ENCODE measurements around the gene MMRN1. TPM values are rescaled to one million over a fixed set of nuclear protein-coding genes. Genes with fewer than 3 reads are reported as not detected.

Gene MMRN1
- total and polyA plus RNA-seq, 2 of the 8 experiments (the other 6 are each of a cell fraction or from before 2014, with no cell fraction given), result not detected

GRCh38 chr4:89879215-89879614 is 15.4 kb upstream of the MMRN1 start:
- Histone ChIP-seq H2AK5ac (ENCODE audit: low read depth, low read length) (no peak overlapping the region), H4K5ac (ENCODE audit: insufficient read length, low read depth, low read length) (no peak overlapping the region), H2BK15ac (ENCODE audit: low read length) (no peak overlapping the region), H3K18ac (ENCODE audit: extremely low read depth, low read length) (no peak overlapping the region), H3K4me2 (ENCODE audit: insufficient read depth in 1 of 2, low read depth in 2 of 2, low read length in 2 of 2) (no peak overlapping the region), H3K4me3 (ENCODE audit: extremely low read depth in 1 of 4, insufficient read depth in 2 of 4, low read depth in 3 of 4, low read length in 4 of 4) (no peak overlapping the region), H4K20me1 (replicated peaks in 1 of 2; ENCODE audit: control insufficient read depth in 1 of 2, insufficient read depth in 2 of 2, low read length in 2 of 2) (no peaks in the 10 kb centered on the region), H3K14ac (ENCODE audit: insufficient read length) (no peak overlapping the region), H2AFZ (ENCODE audit: low read length) (no peak overlapping the region), H3K9me3 (ENCODE audit: insufficient read depth in 2 of 2, low read depth in 1 of 2, low read length in 1 of 2) (no peaks in the 10 kb centered on the region), H3K79me1 (ENCODE audit: low read depth, low read length) (no peaks in the 10 kb centered on the region), H3K36me3 (ENCODE audit: control insufficient read depth in 2 of 4, insufficient read depth in 4 of 4, low read length in 3 of 4) (no peaks in the 10 kb centered on the region), H4K8ac (ENCODE audit: extremely low read depth, insufficient read depth, low read length) (no peak overlapping the region), H3K27me3 (replicated peaks in 1 of 4; ENCODE audit: control insufficient read depth in 3 of 4, extremely low read depth in 1 of 4, insufficient read depth in 3 of 4, low read length in 3 of 4) (no peaks in the 10 kb centered on the region), H3K56ac (replicated peaks; ENCODE audit: insufficient read length, low read depth, low read length) (no peak overlapping the region), H2BK120ac (replicated peaks; ENCODE audit: low read depth, low read length) (no peak overlapping the region), H4K91ac (replicated peaks; ENCODE audit: insufficient read length, low read length) (no peak overlapping the region), H2BK5ac (ENCODE audit: low read depth, low read length) (no peak overlapping the region), H2BK20ac (ENCODE audit: low read length) (no peak overlapping the region), H3K27ac (ENCODE audit: low read depth, low read length) (no peak overlapping the region), H3K4me1 (replicated peaks in 1 of 4; ENCODE audit: control insufficient read depth in 3 of 4, insufficient read depth in 4 of 4, low read length in 3 of 4) (no peaks in the 10 kb centered on the region), H3K9ac (replicated peaks in 1 of 4; ENCODE audit: extremely low read depth in 1 of 4, low read depth in 3 of 4, low read length in 3 of 4) (no peak overlapping the region), H2BK12ac (ENCODE audit: low read depth, low read length) (no peak overlapping the region), H3K4ac (replicated peaks; ENCODE audit: insufficient read length, low read depth, low read length) (no peak overlapping the region), H3K79me2 (ENCODE audit: control insufficient read depth in 1 of 2, insufficient read depth in 2 of 2, low read length in 2 of 2) (no peaks in the 10 kb centered on the region), H3K23me2 (ENCODE audit: low read depth, low read length) (no peaks in the 10 kb centered on the region; the same call in 1 of the 2 replicates), H3K23ac (ENCODE audit: insufficient read length) (no peak overlapping the region)
- no peak for TF ChIP-seq EZH2 (IDR thresholded peaks at IDR 0.05; ENCODE audit: low read depth, low read length, severe bottlenecking)
- TF ChIP-seq YY1 (IDR thresholded peaks at IDR 0.05; ENCODE audit: low read depth, low read length), result no peak
- no peak for TF ChIP-seq SRF (IDR thresholded peaks at IDR 0.05; ENCODE audit: low read depth, low read length)
- TF ChIP-seq ATF2 (IDR thresholded peaks at IDR 0.05; ENCODE audit: low read length), result no peak
- POLR2A ChIA-PET (ENCODE audit: partially characterized antibody), result interaction anchor here (1.2 kb wide), 1 partner anchor 8 kb away, joined by 4 read pairs; no protein-coding TSS in a partner anchor
- FAIRE-seq (no peak), DNase-seq (ENCODE audit: low read depth in 1 of 2, low spot score in 2 of 2) (no peak)
- WGBS, 2 experiments (ENCODE audit: extremely low coverage in 1 of 2, insufficient coverage in 1 of 2, insufficient read length in 1 of 2, insufficient replicate concordance in 2 of 2, low coverage in 1 of 2, low lambda C conversion rate in 2 of 2, missing lambda C conversion rate in 1 of 2), result 89% methylated on average over 4 of the region's 4 CpGs; no CpG with 5 or more reads in 1 of the 2 experiments
- CTCF ChIA-PET (ENCODE audit: partially characterized antibody), result interaction anchor here (0.8 to 1.8 kb wide), 3 partner anchors 19 to 361 kb away, joined by 3 to 4 read pairs (median 4); no protein-coding TSS in a partner anchor
